Measurements from ENCODE around the gene BMP15. TPM values are rescaled to one million over a fixed set of nuclear protein-coding genes. Genes with fewer than 3 reads are reported as not detected.
A peak's percentile ranks its signal among the peaks of the same experiment; 100 is the strongest.

The BMP15 gene
- polyA plus RNA-seq, 1 experiment = not detected

GRCh38 chrX:50927127-50927526 lies 16.6 kb downstream of the BMP15 start:
- no peak for TF ChIP-seq CTCF (IDR thresholded peaks at IDR 0.05; ENCODE audit: insufficient read depth, low read depth, low read length)
- ChIA-PET CTCF (no interaction called here), POLR2A (no interaction called here)
- no peaks in the 10 kb centered on the region for H3K36me3 ChIP-seq (ENCODE audit: control insufficient read depth, insufficient read depth, low read length)
- H3K4me3 ChIP-seq (ENCODE audit: low read depth, low read length) = no peak overlapping the region
- DNase-seq (ENCODE audit: low read depth) = no peak
- no peaks in the 10 kb centered on the region for H3K27me3 ChIP-seq (ENCODE audit: control insufficient read depth, insufficient read depth, low read length)

GRCh38 chrX:50941638-50942037 lies 31.1 kb downstream of the BMP15 start:
- ChIA-PET POLR2A (no interaction called here), CTCF (interaction anchor here (1.3 kb wide), 1 partner anchor 22 kb away, joined by 3 read pairs; no protein-coding TSS in a partner anchor)
- TF ChIP-seq CTCF (IDR thresholded peaks at IDR 0.05; ENCODE audit: insufficient read depth, low read depth, low read length) = peak; percentile 29; the same call in 1 of the 2 replicates
- Histone ChIP-seq H3K4me3 (ENCODE audit: low read depth, low read length) (no peak overlapping the region), H3K36me3 (ENCODE audit: control insufficient read depth, insufficient read depth, low read length) (no peaks in the 10 kb centered on the region), H3K27me3 (ENCODE audit: control insufficient read depth, insufficient read depth, low read length) (no peaks in the 10 kb centered on the region)
- no peak for DNase-seq (ENCODE audit: low read depth)

- TF ChIP-seq CTCF (IDR thresholded peaks at IDR 0.05; ENCODE audit: insufficient read depth, low read depth, low read length) = no peak
- no peak for DNase-seq (ENCODE audit: low read depth)
- Histone ChIP-seq H3K4me3 (ENCODE audit: low read depth, low read length) (no peak overlapping the region), H3K27me3 (ENCODE audit: control insufficient read depth, insufficient read depth, low read length) (no peaks in the 10 kb centered on the region), H3K36me3 (ENCODE audit: control insufficient read depth, insufficient read depth, low read length) (no peaks in the 10 kb centered on the region)
- ChIA-PET CTCF (no interaction called here), POLR2A (no interaction called here)
Observed at GRCh38 chrX:50942471-50942870, 31.9 kb downstream of the BMP15 start.

GRCh38 chrX:50952406-50952805 lies 41.9 kb downstream of the BMP15 start:
- TF ChIP-seq CTCF (IDR thresholded peaks at IDR 0.05; ENCODE audit: insufficient read depth, low read depth, low read length) = no peak
- no peak for DNase-seq (ENCODE audit: low read depth)
- CTCF ChIA-PET = no interaction called here

GRCh38 chrX:50953832-50954231 lies 43.3 kb downstream of the BMP15 start:
- H3K4me3 ChIP-seq (ENCODE audit: low read depth, low read length) = no peak overlapping the region
- POLR2A ChIA-PET = no interaction called here
- CTCF ChIA-PET = no interaction called here
- DNase-seq (ENCODE audit: low read depth) = no peak
- no peaks in the 10 kb centered on the region for H3K27me3 ChIP-seq (ENCODE audit: control insufficient read depth, insufficient read depth, low read length)
- TF ChIP-seq CTCF (IDR thresholded peaks at IDR 0.05; ENCODE audit: insufficient read depth, low read depth, low read length) = no peak
- no peaks in the 10 kb centered on the region for H3K36me3 ChIP-seq (ENCODE audit: control insufficient read depth, insufficient read depth, low read length)

More at GRCh38 chrX:50952406-50952805, 41.9 kb downstream of the BMP15 start:
- H3K27me3 ChIP-seq (ENCODE audit: control insufficient read depth, insufficient read depth, low read length) = no peaks in the 10 kb centered on the region
- no peaks in the 10 kb centered on the region for H3K36me3 ChIP-seq (ENCODE audit: control insufficient read depth, insufficient read depth, low read length)
- H3K4me3 ChIP-seq (ENCODE audit: low read depth, low read length) = no peak overlapping the region
- POLR2A ChIA-PET = no interaction called here

Data from BJ (cell line).